Hematopoietic multipotent progenitor cell treated with erythropoietin and hydrocortisone succinate and interleukin-3 and kit ligand, for 4 days (in vitro differentiated cells): Measurements from ENCODE around the gene HIC2.
"Not testable (repeated sequence)": the region's sequence is repeated elsewhere in the genome, so short reads cannot be mapped to it uniquely, and the experiment has no call there.

Experiments used
- DNase-seq: peaks from one replicate; pipeline ENCODE4 v3.0.0-alpha.2; 2015

The HIC2 gene, protein sequence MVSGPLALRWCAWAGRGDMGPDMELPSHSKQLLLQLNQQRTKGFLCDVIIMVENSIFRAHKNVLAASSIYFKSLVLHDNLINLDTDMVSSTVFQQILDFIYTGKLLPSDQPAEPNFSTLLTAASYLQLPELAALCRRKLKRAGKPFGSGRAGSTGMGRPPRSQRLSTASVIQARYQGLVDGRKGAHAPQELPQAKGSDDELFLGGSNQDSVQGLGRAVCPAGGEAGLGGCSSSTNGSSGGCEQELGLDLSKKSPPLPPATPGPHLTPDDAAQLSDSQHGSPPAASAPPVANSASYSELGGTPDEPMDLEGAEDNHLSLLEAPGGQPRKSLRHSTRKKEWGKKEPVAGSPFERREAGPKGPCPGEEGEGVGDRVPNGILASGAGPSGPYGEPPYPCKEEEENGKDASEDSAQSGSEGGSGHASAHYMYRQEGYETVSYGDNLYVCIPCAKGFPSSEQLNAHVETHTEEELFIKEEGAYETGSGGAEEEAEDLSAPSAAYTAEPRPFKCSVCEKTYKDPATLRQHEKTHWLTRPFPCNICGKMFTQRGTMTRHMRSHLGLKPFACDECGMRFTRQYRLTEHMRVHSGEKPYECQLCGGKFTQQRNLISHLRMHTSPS

DNA sequence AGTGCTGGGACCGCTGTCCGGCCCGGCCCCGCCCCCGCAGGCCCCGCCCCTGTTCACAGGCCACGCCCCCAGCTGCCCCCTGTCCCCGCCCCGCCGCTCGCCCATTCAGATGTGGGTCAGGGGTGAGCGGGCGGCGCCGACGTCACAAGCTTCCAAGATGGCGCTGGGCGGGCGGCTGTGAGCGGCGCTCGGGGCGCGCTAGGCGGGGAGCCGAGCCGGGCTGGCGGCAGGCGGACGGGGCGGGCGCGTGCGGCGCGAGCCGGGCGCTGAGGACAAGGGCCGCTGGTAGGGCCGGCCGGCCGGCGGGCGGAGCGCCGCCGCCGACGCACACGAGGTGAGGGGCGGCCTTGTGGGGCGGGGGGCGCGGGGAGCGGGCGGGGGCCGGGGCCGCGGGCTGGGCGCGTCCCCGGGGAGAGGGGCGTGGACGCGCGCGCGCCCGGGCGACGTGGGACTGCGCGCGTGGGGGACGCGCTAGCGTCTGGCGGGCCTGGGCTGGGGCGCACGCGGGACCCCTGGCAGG, at the start of gene HIC2:
Gene HIC2 (plus strand): TSS at position 145 of the 520 bp plus-strand sequence. CDS start 25,461 bp downstream, outside the sequence.
- not testable (repeated sequence) for DNase-seq

GRCh38 chr22:21368603-21369310, 48.4 kb upstream of the HIC2 start:
- DNase-seq: not testable (repeated sequence)

- DNase-seq: not testable (repeated sequence)
Measured at GRCh38 chr22:21375880-21376279, 41.3 kb upstream of the HIC2 start.

GRCh38 chr22:21383701-21384467, 33.3 kb upstream of the HIC2 start, which contains the start of gene RIMBP3B:
TSS of gene RIMBP3B (plus strand) at chr22:21383751. CDS start at chr22:21383859, 108 bp downstream.
- not testable (repeated sequence) for DNase-seq

DNA sequence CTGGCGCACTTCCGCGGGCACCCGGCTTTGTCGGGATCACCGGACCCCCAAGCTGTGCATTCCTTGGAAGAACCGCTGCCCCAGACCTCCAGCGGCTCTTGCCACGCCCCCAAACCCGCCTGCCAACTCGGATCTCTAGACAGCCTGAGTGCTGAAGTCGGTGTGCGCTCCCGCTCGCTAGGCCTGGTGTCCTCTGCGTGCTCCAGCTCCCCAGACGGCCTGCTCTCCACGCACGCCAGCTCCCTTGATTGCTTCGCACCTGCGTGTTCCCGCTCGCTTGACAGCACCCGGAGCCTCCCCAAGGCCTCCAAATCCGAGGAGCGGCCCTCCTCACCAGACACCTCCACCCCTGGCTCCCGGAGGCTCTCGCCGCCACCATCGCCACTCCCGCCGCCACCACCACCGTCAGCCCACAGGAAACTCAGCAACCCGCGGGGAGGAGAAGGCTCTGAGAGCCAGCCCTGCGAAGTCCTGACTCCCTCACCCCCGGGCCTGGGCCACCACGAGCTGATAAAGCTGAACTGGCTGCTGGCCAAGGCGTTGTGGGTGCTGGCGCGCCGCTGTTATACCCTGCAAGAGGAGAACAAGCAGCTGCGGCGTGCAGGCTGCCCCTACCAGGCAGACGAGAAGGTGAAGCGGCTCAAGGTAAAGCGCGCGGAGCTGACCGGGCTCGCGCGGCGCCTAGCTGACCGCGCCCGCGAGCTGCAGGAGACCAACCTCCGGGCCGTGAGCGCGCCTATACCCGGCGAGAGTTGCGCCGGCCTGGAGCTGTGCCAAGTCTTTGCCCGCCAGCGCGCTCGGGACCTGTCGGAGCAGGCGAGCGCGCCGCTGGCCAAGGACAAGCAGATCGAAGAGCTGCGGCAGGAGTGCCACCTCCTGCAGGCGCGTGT, 32.5 kb upstream of the HIC2 start:
- DNase-seq: not testable (repeated sequence)

DNA sequence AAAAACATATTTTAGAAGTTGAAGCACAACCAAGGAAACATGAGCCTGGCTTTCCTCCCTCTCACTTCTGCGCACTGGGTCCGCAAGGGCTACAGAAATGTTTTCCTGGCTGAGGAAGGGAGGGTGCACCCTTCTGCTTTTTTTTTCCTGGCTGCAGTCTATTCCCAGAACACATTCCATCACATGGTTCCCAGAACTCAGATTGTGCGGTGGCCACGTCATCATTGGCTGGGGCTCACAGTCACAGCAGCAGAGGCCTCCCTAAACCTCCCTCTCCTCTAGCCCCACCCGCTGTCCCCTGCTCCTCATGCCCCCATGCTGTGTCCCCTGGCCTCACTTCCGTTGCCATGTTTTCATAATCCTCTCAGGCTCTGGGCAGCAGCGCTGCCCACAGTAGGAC, 27.7 kb upstream of the HIC2 start:
- not testable (repeated sequence) for DNase-seq

DNA sequence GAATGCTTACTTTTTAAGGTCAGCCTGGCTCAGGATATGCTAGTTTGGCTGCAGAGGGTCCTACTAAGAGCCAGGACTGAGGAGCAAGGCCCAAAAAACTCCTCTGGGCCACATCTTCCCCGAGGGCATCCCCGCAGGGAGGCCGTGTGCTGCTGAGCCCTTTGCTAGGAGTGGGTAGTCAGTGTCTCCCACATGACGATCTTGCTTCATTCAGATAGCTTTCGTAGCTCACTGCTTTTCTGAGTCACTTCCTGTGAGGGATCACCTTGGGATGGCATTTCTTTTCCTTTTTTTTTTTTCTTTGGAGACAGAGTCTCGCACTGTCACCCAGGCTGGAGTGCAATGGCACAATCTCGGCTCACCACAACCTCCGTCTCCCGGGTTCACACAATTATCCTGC, 27.2 kb upstream of the HIC2 start:
- DNase-seq: not testable (repeated sequence)

GRCh38 chr22:21394613-21395012, 22.6 kb upstream of the HIC2 start:
- DNase-seq: not testable (repeated sequence)

GRCh38 chr22:21401197-21401969, 15.8 kb upstream of the HIC2 start:
- not testable (repeated sequence) for DNase-seq

GRCh38 chr22:21402763-21403314, 14.3 kb upstream of the HIC2 start:
- DNase-seq: not testable (repeated sequence)

GRCh38 chr22:21407139-21407538, 10.0 kb upstream of the HIC2 start:
- DNase-seq: not testable (repeated sequence)

GRCh38 chr22:21407792-21408191, 9.4 kb upstream of the HIC2 start:
- not testable (repeated sequence) for DNase-seq

- DNase-seq: not testable (repeated sequence)
Measured at GRCh38 chr22:21416375-21416774, 796 bp upstream of the HIC2 start.

DNA sequence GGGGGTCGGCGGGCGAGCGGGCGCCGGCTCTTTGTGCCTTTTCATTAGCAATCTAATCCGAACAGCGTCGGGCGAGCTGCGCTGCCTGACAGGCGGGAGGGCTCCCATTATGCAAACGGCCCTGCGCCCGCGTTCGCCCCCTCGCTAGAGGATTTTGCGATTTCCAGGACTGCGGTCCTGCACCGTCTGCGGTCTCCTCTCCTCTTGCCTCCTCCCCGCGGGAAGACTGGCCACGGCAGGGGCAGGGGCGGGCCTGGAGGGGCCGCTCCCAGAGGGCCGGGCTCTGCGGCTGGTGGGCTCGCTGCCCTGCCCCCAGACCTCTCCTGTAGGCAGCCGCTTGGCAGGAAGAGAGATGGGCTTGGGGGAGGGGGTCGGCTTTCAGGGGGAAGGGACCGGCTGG, 682 bp downstream of the HIC2 start:
- DNase-seq: not testable (repeated sequence)

GRCh38 chr22:21418974-21419638, 1.9 kb downstream of the HIC2 start:
- DNase-seq: not testable (repeated sequence)

DNA sequence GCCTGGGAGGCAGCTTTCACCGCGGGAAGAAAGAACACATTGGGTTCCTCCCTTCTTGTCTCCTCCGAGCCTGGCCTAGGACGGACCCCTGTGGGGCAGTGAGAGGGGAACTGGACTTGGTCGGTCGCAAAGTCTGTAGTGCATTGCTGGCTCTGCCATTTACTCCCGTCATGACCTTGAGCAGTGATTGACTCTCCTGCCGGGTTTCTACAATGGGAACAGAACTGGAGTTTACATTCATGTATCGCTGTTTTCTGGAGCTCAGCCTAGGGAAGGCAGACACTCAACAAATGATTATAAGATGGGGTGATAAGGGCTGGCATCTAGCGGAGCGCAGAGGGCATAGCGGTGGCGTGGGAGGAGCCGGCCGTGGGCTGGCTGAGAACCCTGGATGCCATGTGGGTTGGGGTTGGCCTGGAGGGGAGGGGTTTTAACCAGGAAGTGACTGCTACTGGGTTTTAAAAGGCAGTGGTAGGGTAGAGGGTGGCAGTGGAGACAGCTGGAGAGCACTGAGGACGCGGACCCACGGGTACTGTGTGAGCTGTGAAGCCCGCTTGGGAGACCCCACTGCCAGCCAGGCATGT, 3.1 kb downstream of the HIC2 start:
- not testable (repeated sequence) for DNase-seq

DNA sequence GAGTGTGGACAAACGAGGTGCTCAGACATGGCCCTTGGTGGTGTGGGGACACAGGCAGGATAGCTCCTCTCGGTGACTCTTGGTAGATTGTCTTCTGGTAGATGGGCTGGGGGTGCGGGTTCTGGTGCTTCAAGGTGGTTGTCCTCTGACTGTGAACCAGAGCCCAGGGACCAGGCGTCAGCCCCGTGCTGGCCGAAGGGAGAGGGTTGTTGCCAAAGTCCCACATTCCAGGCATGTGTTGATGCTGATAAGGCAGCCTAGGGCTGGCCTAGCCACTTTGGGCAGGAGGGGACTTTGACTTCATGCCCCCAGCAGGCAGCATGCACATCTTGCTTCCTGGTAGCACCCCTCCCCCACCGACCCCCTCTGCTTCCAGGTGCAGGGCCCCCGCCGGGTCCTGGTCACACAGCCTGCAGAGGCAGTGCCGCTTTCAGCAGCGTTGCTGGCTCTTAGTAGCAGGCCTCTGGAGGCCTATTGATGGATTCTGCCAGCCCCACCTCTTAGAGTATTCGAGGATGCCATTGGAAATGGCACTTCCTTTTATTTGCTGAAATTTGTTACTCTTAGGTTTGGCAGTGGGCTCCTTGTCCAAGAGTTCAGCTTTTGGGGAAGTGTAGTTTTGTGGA, 7.0 kb downstream of the HIC2 start:
- not testable (repeated sequence) for DNase-seq
